GM19452 (cell line): Measurements from ENCODE around the gene RPS6KA5.
"Not testable (repeated sequence)": the region's sequence is repeated elsewhere in the genome, so short reads cannot be mapped to it uniquely, and the experiment has no call there.

Experiments used
- ATAC-seq: cut with Tn5 transposase; IDR thresholded peaks from one replicate; pipeline ENCODE4 v1.9.1; 2021; ENCODE audit not compliant: unreplicated experiment

The RPS6KA5 gene

DNA sequence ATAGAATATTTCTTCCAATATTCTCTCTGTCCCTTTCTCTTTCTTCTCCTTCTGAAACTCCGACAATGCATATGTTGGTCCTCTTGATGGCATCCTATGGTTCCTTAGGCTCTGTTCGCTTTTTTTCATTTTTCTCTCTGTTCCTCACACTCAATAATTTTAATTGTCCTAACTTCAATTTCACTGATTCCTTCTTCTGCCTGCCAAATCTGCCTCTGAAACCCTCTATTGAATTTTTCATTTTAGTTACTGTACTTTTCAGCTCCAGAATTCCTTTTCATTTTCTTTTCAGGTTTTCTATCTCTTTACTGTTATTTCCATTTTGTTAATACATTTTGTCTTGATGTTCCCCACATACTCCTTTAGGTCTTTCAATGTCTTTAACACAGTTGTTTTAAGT is 177.2 kb downstream of the RPS6KA5 start:
- ATAC-seq = no peak

GRCh38 chr14:90880282-90880681 is 180.2 kb downstream of the RPS6KA5 start:
- ATAC-seq = no peak

GRCh38 chr14:90874599-90874998 is 185.8 kb downstream of the RPS6KA5 start:
- ATAC-seq = no peak

GRCh38 chr14:90871605-90872233 is 188.7 kb downstream of the RPS6KA5 start:
- no peak for ATAC-seq

DNA sequence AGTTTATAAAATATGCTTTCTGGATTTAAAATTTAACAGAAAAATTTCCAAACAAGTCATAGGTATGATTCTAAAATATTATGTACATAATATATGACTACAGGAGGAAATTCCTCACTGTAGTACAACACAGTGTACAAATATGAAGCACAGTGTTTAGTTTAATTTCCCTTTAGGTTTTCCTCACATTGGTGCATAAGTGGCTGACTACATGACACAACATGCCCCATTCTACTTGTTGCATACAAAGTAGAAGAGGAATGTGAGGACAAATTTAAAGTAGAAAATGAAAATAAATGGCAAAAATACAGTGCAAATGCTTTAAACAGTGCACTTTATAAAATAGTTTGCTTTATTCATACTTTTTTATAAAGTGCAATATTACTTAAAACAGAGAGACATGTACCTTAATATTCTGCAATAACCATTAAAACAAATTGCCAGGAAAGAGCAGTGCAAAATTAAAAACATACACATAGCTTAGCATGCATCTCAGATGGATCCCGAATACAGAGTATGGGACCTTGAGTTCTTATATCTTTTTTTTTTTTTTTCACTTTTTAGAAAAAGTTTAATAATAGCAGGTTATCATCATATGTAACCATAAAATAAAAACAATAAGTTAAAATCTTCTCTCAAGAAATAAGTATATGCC is 189.4 kb downstream of the RPS6KA5 start:
- no peak for ATAC-seq

DNA sequence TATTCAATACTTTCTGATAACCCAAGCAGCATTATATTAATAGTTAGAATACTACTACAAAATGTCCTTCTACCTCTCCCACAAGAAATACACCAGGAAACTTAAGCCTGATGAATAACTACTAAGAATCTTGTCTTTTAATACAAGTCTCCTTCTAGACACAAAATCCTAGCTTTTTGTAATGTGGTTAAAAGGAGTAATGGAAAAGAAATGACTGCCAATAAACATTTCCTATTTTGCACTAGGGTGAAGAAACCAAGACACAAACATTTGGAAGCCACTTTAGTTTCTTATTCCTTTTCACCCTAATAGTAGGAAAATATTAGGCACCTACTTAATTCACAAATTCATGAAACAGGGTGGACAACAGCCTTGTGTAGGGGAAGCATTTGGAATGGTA is 192.9 kb downstream of the RPS6KA5 start:
- no peak for ATAC-seq

DNA sequence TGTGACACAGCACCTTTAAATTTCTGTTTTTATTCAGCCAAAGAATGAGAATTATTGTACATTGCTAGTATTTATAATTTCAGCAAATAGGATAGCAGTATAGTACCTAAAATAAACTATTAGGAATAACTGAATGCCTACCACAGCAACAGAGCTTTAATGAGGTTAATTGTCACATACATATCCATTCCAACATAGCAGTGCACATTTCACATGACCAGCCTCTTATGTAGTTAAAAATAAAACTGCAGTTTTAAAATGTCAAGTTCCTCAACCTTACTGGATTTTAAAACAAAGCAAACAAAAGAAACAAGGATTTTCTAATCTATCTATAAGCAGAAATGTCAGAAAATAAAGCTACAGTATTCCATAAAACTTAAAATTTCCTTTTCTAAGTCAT is 193.6 kb downstream of the RPS6KA5 start:
- ATAC-seq = no peak

GRCh38 chr14:90864741-90865140 is 195.7 kb downstream of the RPS6KA5 start:
- no peak for ATAC-seq

DNA sequence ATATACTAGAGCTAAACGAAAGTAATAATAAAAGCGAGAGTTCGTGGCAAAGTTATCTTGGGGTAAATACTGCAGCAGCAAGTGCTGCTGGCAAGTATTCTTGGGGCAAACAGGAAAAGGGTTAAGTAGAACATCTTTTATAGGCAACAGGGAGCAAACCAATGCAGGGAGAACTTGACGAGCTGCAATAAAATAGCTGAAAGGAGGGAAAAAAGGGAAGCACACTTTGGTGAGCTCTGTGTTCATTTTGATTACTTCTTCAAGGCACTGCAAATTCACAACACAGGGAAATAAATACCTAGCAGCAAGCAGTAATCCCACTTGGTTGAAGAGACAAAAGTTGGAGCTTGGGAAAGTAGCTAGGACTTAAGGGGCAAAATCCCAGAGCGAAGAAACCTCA is 201.9 kb downstream of the RPS6KA5 start:
- no peak for ATAC-seq

DNA sequence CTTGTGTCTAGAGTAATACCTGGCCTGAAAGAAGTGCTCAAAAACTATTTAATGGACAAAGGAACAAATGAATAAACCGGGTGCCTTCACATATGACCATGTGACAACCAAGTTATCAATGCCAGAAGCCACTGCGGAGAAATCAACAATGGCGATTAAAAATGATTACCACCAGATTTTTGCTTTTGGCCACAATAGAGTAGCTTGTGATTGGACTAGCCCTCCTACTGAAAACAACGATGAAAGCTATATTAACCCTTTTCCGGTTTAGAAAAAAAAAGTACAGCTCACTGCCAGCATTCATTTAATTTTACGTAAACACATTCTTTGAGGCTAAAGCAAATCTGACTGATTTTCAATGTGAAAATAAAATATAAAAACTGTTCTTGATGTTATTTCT is 202.6 kb downstream of the RPS6KA5 start:
- ATAC-seq = no peak

DNA sequence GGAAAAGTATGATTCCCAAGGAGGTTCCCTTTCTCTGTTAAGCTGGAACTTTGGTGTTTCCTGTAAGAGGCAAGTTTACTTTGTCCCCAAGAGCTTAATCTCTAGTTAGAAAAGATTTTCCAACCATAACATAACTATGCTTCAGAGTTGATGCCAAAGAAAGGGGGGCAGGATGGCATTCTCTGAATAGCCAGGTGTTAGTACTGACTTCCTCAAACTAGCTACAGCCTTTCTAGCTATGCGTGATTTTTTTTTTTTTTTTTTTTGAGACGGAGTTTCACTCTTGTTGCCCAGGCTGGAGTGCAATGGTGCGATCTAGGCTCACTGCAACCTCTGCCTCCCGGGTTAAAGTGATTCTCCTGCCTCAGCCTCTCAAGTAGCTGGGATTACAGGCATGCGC is 204.3 kb downstream of the RPS6KA5 start:
- ATAC-seq = not testable (repeated sequence)

GRCh38 chr14:90853116-90853515 is 207.3 kb downstream of the RPS6KA5 start:
- no peak for ATAC-seq

DNA sequence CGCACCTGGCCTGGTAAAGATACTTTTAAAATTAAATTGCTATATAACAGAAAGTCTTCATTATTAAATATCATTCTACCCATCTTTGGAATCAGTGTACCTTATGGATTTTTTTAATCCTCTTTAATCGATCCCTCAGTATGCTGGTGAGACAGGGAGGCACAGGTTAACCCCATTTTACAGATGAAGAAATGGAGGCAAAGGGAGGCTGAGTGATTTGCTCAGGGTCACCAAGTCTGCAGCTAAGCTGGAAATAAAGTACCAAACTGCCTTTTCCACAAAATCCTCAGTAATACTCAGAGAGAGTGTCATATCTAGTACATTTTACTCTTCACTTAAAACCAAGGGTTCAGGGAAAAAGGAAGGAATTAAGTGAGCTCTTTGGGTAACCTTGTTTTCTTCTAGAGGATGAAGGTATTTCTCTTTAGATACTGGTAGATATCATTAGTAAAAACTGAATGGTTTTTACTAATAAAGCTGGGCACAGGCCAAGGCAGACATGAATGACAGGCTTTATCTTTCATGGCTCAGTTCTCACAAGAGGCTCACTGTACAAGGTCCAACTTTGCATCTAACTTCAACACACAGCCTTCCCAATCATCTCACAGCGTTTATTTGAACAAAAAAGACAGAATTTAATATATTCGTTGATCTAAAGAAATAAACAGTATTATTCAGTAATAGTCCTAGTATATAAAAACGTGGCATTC is 209.0 kb downstream of the RPS6KA5 start:
- ATAC-seq = no peak

DNA sequence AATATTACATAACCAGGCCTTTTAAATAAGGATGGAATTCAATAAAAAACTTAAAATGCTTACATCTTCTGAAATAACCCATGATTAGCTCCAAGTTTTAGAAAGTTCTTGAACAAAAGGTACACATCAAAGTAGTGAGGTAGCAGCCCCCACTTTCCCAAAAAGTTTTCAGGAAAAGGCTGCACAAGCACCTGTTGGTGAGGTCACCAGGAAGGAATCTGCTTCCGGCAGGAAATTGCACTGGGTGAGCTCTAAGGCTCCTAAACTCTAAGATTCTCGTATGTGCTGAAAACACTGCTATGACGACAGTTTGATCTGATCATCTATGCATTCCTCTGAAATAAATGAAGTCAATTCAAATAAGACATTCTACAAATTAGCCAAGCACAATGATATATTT is 210.0 kb downstream of the RPS6KA5 start:
- ATAC-seq = no peak

DNA sequence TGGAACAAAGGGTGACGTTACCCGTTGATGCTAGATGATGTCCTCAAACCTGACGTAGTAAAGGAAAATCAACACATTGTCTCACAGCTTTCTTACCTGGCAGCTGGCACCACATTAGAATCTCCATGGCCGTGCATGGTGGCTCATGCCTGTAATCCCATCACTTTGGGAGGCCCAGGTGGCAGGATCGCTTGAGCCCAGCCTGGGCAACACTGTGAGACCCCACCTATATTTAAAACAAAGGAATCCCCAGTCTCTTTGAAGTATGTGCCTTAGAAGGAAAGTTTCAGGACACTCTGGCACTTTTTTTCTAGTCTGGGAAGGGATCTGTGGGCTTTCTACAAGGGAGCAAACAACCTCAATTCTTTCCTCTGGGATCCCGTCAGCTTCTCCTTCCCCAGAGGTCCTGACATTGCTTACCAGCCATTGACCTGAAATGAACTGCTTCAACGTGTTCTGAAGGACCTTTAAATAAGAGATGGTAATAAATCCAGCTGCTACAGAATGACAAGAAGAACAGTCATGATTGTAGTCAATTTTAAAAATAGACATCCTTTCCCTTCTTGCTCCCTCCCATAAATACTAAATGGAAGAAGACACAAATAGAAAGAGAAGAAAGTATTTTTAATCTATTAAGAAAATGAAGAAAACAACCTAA is 210.5 kb downstream of the RPS6KA5 start:
- no peak for ATAC-seq

DNA sequence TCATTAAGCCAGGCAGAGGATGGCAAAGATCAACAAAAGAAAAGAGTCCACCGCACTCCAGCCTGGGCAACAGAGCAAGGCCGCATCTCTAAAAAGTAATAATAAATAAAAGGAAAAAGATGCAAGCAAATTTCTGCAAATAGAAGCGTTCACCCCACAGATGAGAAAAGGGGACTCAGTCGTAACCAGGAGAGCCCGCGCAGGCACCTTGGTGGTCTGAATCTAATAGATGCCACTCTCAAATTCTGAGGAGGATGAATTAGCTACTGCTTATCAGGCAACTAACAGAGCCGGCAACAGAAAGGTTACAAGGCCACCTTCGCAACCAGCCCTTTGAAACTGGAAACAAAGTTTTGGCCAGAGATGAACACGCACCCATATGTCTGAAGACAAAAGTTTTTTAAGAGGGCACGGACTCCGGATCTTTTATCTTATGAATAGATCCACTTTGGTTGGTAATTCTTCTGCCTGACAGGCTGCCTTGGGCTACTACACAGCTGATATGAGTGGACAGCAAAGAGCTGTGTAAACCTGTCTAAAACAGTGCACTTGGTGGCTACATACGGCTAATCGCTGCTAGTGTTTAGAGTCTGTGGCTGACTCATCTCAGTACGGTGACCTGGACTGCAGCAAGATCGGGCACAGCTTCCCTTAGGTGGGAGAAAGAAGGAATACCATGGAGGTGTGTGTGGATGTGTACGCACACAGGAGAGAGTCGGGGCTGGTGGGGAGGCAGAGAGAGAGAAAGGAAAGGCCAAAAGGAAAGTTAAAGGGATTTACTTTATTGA is 211.3 kb downstream of the RPS6KA5 start:
- ATAC-seq = no peak

- ATAC-seq = no peak
Measured at GRCh38 chr14:90846511-90846910, 213.9 kb downstream of the RPS6KA5 start.

DNA sequence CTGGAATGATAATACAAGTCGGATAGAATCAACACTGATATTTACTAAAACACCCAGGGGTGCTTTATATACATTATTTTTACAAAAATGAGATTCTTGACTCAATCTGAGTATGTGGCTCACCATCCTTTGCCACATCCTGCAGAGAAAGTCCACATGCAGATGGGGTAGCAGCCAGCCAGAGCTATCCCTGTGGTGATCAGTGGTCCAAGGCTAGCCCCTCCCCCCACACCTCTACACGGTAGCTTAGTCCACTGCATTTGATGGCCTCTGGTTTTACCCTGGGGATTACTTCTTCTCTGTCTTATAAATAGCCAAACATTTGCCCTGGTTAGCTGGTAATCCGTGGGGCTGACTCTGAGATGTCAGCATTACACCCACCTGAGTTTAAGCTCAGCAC is 216.1 kb downstream of the RPS6KA5 start:
- ATAC-seq = no peak

GRCh38 chr14:90842726-90843125 is 217.7 kb downstream of the RPS6KA5 start:
- ATAC-seq = no peak

DNA sequence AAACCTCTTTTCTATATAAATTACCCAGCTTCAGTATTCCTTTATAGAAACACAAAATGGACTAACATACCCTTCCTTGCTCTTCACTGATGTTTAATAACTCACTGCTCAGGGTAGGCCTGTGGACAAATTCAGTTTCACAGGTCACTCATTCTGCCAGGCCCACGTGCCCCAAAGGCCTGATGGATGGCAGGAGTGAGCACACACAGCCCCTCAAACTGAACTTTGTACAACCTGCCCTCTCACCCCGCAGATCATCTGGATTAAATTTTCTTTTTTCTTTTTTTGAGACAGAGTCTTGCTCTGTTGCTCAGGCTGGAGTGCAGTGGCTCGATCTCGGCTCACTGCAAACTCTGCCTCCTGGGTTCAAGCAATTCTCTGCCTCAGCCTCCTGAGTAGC is 219.8 kb downstream of the RPS6KA5 start:
- not testable (repeated sequence) for ATAC-seq

- no peak for ATAC-seq
Measured at GRCh38 chr14:90839889-90840266, 220.6 kb downstream of the RPS6KA5 start.
